GM19238 (cell line): Measurements from ENCODE around the gene KCNMB4.

Experiments used
- DNase-seq: peaks from one replicate; pipeline ENCODE4 v3.0.0; 2011; ENCODE audit warnings: low spot score; ENCODE audit not compliant: insufficient read length

The KCNMB4 gene, protein sequence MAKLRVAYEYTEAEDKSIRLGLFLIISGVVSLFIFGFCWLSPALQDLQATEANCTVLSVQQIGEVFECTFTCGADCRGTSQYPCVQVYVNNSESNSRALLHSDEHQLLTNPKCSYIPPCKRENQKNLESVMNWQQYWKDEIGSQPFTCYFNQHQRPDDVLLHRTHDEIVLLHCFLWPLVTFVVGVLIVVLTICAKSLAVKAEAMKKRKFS

DNA sequence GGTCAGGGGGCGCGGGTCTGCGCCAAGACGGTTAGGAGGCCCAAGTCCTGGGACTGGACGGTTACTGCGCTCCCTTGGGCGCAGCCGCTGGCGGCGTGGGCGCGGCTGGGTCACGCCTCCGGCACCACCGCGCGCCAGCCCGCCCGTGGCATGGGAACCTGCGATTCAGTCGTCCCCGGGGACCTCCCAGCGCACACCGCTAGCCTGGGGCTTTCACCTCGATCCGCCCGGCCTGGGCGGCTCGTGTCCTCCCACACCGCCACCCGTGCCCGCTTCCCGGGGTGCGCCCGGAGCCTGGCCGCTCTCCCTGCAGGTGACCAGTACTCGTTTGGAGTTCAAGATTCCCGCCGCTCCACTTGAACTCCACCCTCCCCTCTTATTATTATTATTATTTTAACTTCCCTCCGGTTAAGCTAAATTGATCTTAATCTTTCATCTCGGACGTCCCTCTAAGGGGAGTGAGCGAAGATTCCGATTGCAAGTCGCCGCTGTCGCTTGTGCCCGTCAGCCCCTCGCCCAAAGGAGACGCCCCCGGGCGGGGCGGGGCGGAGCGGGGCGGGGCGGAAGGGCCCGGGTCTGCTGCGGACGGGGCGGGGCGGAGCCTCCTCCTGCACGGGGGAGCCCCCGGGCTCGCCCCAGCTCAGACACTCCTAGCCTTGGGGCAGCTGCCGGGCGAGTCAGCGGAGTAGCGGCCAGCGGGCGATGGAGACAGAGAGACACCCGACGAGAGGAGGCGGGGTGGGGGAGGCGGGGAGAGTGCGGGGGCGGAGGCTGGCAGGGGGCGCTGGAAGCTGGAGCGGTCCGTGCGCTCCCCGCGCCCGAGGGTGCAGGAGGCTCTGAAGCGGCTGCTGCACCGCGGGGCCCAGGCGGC lies at the start of gene KCNMB4:
Gene KCNMB4 (plus strand): TSS at position 643 of the 871 bp plus-strand sequence. CDS start 445 bp downstream, outside the sequence.
- DNase-seq, result peak; percentile 76

DNA sequence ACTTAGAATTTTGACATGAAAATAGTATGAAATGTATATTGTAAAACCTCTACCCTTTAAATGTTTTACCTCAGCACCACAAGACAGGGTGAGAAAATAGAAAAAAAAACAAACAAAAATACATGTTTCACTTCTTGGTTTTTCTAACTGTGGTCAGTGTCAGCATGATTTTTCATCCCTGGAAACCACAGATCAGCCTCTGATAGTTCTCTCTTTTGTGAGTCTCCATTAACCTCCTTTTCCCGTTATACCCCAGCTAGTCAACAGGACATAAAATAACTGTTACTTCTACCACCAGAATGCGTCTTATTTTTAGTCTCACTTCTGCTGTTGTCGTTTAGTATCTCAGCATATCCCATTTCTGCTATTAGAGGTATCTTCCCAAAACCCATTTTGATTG lies 48.3 kb upstream of the KCNMB4 start:
- peak; percentile 1 for DNase-seq

DNA sequence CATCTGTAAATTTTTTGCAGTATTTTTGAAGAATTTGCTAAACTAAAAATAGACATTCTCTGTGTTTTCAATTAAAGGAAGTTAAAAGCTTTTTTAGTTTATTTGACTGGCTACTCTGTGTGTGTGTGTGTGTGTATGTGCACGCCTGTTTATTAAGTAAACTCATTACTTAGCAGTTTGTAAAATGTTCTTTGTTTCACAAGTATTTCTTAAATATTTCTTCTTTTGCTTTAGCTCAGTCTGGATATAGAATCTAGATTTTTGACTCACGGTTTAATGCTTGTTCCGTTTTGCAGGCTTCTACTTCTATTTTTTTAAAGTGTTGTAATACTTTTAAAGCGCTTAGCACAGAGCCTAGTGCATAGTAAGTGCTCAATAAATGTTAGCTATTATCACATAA lies 46.5 kb upstream of the KCNMB4 start:
- no peak for DNase-seq

DNA sequence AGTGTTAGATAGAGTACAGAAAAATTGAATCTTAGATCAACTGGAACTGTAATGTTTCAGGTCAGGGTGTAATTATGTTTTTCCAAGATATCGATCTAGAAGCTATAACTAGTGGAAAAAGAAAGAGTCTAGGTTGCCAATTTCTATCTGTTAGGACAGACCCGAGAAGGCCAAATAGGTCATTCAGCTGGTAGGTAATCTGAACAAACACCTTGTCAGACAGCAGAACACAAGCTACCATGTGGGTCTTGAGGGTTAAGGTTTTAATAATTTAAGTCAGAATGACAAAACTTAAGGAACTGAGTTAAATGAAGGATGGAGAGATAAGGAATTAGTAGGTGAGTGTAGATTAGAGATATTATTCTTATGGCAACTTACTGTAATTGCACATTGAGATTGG lies 44.9 kb upstream of the KCNMB4 start:
- DNase-seq, result no peak

DNA sequence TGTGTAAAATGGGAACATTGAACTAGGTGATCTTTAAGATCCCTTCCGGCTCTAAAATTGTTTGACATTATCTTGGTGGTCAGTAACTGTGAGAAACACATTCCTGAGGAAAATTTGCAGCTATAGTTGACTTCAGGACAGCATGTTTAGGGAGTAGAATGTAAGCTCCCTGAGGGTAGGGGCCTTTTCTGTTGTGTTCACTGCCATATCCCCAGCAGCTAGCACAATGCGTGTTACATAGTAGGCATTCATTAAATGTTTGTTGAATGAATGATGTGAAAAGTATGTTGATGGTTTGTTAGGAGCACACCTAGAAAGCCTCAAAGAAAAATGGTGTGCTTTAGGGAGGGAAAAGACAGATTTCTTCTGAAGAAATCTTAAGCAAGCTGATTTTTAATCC lies 38.5 kb upstream of the KCNMB4 start:
- no peak for DNase-seq

DNA sequence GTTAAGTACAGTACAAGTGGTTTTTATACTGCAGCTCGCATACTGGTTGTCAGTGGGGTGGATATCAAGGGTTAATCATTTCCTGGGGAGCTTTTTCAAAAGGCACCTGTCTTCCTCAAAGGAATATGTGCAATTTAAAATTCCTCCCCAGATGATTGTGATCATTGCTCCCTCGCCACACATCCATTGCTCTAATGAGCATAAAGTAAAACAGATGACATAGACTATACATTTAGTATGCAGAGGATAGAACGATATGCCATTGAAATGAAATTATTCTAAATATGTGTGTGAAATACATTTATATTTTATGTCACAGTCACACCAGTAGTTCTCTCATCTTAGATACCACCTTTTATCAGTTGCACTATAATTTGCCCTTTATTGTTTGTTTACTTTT lies 36.4 kb upstream of the KCNMB4 start:
- no peak for DNase-seq

DNA sequence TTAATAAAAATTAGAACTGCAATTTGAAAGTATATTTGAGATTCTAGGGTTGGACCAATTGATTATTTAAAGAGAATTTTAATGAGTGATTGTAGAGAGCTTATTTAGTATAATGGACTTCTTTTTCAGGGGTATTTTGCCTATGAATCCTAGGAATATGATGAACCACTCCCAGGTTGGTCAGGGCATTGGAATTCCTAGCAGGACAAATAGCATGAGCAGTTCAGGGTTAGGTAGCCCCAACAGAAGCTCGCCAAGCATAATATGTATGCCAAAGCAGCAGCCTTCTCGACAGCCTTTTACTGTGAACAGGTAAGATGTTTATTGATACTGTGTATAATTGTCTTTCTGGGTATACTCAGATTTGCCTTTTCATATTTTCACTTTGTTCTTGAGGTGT lies 35.9 kb upstream of the KCNMB4 start:
- no peak for DNase-seq

DNA sequence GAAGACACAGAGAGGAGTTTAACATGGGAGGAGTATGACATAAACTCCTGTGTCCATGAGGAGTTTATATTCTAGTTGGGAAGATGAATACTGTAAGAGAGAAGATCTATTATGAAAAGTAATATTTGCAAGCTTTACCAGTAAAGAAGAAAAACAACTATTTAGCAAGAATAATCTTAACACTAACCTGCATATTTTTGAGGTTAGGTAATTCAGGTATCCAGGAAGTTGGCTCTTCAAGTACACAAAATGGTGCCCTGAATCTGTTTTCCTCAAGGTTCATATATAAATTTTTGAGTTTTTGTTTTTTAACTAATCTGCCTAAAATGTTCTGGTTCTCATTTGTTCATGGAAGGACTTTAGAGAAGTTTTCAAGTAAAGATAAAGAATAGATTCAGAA lies 33.9 kb upstream of the KCNMB4 start:
- no peak for DNase-seq

DNA sequence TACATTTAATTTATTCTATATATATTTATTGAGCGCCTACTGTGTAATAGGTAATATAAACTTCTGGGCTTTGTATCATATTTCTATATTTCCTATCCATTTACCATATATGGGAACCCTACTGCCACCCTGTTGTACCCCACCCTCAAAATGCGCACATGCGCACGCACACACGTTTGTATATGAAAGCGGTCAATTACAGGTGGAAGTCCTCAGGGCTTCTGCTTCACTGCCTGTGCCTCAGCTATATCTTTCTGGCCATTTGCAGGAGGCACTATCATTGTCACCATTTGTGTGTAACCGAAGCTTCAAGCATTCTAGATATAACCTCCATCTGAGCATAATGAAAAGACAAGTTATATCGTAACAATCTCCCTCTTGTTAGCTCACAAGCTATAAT lies 31.3 kb upstream of the KCNMB4 start:
- no peak for DNase-seq

DNA sequence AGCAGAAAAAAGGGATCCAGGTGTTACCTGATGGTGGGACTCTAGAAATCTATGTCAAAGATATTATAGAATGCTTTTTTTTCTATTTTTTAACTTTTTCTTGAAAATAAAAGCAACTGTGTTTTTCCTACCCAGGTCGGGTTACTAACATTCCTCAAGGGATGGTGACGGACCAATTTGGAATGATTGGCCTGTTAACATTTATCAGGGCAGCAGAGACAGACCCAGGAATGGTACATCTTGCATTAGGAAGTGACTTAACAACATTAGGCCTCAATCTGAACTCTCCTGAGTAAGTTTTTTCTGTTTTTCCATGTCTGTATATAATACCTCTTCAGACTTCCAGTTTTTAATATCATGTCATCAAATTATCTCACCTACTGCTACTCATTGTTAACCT lies 27.6 kb upstream of the KCNMB4 start:
- no peak for DNase-seq

DNA sequence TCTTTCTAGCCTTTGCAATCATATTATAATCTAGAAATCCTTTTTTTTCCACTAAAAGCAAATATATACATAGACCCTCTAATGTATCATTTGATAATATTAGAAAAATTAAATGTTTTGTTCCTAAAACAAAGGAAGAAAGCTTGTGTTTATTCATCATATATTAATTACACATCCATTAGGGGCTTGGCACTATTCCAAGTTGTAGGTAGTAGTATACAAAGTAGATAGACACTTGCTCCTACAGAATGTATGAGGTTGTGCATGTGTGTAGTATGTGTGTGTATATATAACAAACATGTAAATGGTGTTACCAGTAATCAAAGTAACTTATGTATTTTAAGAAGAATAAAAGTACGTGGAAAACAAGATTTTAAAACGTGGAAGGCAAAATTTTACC lies 15.0 kb upstream of the KCNMB4 start:
- no peak for DNase-seq

DNA sequence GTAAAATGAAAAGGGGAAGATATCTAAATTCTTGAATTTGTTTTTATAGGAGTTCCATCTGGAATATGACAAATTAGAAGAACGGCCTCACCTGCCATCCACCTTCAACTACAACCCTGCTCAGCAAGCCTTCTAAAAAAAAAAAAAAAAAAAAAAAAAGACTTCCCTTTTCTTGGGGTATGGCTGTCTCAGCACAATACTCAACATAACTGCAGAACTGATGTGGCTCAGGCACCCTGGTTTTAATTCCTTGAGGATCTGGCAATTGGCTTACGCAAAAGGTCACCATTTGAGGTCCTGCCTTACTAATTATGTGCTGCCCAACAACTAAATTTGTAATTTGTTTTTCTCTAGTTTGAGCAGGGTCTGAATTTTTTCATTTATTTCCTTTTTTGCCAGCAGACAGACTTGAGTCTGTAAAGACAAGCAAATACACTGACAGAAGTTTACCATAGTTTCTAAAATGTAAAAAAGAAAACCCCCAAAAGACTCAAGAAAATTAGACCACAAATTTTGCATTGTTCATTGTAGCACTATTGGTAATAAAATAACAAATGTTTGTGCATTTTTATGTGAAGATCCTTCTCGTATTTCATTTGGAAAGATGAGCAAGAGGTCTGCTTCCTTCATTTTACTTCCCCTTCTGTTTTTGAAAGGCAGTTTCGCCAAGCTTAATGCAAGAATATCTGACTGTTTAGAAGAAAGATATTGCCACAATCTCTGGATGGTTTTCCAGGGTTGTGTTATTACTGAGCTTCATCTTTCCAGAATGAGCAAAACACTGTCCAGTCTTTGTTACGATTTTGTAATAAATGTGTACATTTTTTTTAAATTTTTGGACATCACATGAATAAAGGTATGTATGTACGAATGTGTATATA lies 12.1 kb upstream of the KCNMB4 start:
- no peak for DNase-seq

DNA sequence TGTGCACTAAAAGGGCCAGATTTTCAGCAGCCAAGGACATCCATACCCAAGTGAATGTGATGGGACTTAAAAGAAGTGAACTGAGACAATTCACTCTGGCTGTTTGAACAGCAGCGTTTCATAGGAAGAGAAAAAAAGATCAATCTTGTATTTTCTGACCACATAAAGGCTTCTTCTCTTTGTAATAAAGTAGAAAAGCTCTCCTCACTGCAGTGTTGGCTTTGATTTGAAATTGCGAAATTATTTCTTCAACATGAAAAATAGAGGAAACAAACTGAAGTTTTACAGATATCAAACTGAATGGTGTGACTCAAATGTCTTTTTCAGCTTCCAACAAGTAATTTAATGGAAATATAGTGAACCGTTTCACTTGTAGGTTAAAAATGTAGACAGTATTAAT lies 11.3 kb upstream of the KCNMB4 start:
- DNase-seq, result no peak

DNA sequence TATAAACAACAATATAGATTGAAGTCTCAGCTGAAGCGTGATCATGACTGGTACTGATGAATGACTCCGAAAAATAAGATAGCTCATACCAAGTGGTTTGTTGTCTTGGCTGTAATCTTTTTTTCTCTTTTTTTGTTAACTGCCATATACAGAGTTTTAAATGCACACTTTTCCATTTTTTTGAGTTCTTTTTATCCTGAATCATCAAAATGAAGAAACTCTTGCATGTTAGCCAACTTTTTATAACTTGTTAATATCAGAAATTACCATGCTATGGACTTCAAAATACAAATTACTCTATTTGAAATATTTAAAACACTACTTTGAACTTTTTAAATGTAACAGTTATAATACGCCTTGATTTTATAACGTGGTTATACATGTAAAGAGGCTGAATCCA lies 10.1 kb upstream of the KCNMB4 start:
- no peak for DNase-seq

DNA sequence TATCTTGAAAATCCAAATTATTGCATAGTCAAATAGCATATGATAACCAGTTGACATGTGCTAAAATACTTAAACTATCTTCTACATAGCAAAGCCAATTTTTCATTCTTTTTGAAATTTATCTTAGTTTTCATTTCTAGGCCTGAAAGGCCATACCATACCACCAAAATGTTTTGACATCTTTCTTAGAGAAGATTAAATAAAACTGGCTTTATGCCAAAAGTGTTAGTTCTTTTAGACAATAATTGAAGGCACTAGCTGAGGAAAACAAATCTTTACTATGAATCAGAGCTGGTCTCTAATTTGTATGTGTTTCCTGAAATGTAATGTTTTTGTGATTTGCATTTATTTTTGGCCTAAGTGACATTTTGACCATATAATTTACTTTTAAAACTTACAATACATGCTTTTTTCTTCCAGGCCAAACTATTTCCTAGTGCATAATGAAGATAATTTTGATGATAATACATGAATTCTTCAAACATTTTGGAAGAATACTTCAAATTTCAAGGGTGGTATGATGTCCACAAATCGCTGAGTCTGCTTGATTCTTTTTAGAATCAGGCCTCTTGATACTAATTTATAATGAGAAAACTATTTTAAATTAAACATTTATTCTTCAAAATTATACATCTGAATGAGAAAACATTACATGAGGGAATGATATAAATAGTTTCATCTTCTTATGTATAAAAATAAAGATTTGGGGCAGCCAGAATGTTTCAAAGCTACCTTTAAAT lies 6.5 kb upstream of the KCNMB4 start:
- DNase-seq, result no peak

DNA sequence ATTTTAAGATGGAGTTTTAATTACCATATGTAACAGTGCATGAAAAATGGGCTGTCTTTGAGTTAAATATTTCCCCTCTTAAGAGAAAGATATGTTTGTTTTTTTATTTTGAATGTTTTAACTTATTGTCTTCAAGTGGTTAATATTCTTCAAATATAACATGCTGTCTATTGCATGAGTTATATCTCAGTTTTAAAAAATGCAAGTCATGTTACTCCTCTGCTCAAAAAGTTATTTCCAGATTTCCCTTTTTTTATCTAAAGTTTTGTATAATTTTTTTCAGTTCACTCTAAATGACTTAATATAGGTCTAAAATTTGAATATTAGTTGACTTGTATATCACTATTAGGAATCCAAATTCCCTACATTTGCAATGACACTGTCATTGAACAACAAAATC lies 5.9 kb upstream of the KCNMB4 start:
- DNase-seq, result no peak

DNA sequence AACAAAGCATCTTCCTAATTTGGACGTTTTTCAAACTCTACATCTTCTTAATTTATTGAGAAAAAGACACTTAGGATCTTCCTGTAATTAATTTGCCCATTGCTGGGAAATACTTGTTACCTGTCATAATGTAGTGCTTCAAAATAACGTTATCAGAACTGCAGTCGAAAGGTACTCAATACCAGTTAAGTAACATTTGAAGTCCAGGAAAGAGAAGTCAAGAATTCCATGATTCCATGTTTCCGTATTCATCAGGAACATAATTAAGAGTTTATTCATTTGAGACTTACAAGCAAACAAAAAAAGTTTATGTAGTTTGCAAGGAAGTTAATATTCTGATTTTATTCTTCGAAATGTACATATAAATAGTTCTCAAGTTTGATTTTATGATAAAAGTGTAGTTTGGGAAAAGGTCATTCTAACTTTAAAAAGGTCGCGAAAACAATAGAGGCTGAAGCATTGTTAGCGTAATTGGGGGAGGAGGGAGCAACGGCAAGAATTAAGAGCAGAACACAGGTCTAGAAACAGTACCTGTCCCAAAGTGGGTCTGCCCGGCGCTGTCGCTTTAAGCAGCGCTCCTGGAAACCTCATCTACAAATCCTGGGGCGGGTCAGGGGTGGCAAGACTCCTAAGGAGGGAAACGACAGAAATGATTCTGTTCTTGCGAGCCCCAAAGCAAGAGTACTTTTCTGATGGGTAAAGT lies 1.2 kb upstream of the KCNMB4 start:
- DNase-seq, result no peak

DNA sequence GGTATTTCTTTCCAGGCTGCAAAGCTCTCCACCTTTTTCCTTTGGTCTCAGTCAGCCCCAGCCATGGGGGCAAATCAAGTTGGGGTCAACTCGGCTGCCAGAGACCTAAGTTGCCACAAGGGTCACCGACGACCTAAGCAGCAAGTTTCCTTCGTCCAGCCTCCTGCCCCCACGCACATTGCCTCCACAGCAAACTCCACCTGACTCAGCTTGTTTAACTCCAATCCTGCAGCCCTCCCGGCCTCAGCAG lies 767 bp upstream of the KCNMB4 start:
- no peak for DNase-seq

DNA sequence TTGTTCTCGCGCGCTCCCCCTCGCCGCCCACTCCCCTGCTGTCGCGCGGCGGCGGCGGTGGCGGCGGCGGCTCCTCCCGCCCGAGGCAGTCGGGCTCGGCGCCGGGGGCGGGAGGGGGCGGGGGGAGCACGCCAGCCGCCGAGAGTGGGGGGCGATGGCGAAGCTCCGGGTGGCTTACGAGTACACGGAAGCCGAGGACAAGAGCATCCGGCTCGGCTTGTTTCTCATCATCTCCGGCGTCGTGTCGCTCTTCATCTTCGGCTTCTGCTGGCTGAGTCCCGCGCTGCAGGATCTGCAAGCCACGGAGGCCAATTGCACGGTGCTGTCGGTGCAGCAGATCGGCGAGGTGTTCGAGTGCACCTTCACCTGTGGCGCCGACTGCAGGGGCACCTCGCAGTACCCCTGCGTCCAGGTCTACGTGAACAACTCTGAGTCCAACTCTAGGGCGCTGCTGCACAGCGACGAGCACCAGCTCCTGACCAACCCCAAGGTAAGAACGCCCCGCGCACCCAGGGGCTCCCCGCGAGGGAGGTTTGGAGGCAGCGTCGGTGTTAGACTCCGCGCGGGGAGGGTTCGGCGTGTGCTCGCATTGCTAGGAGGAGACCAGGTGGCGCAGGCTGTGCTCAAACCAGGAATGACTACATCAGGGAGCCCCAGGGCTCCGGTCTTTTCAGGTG lies 629 bp downstream of the KCNMB4 start:
- peak; percentile 33 for DNase-seq
